Panc1 (cell line): Measurements from ENCODE around the gene PARVB. TPM values are rescaled to one million over a fixed set of nuclear protein-coding genes. Genes with fewer than 3 reads are reported as not detected.

Experiments used
- ATAC-seq: fragments of 200-7000 bp; cut with Tn5 transposase; 2 replicates; pipeline ENCODE4 v1.9.1; 2020; ENCODE audit warnings: mild to moderate bottlenecking, moderate library complexity
- BruUV-seq: library from RNA; stranded (reverse); fragments of 400-500 nt; replicated peaks from 2 replicates; lab custom pipeline; 2021; lab: Mats Ljungman, UMichigan
- CTCF ChIA-PET: fragments of 300-600 bp; sonication (Branson Sonifier 250); formaldehyde crosslinking; loops from one replicate; lab custom pipeline; 2022; ENCODE audit warnings: antibody characterized with exemption; lab: Charles Lee
- POLR2A ChIA-PET: fragments of 300-600 bp; sonication (Branson Sonifier 250); formaldehyde crosslinking; loops from one replicate; lab custom pipeline; 2022; ENCODE audit warnings: antibody characterized with exemption; lab: Charles Lee
- DNase-seq: peaks from one replicate; pipeline ENCODE4 v3.0.0-alpha.2; 2010; ENCODE audit warnings: low read depth, low spot score
- H3K27ac ChIP-seq: 2 replicates; pipeline ENCODE4 v1.5.1; 2011; ENCODE audit warnings: mild to moderate bottlenecking, low read length, inconsistent platforms
- H3K27me3 ChIP-seq: fragments of 200-500 bp; sonication (Bioruptor generic); 2 replicates; pipeline ENCODE4 v1.6.0; 2014; ENCODE audit warnings: low read length, inconsistent platforms; ENCODE audit not compliant: control insufficient read depth, insufficient read depth
- H3K36me3 ChIP-seq: fragments of 200-500 bp; sonication (Bioruptor generic); 2 replicates; pipeline ENCODE4 v1.5.1; 2014; ENCODE audit warnings: inconsistent platforms, mild to moderate bottlenecking, low read length, moderate library complexity; ENCODE audit not compliant: control insufficient read depth, insufficient read depth
- H3K4me1 ChIP-seq: 2 replicates; pipeline ENCODE4 v1.5.1; 2011; ENCODE audit warnings: inconsistent platforms, mild to moderate bottlenecking, low read length, moderate library complexity; ENCODE audit not compliant: control insufficient read depth, insufficient read depth
- H3K4me3 ChIP-seq, 2 experiments: 2 replicates each; pipeline ENCODE4 v1.5.1; 2011 to 2012; ENCODE audit warnings: low read depth in 2 of 2, low read length in 2 of 2, mild to moderate bottlenecking in 2 of 2, inconsistent platforms in 1 of 2, moderate library complexity in 1 of 2
- H3K9me3 ChIP-seq: fragments of 200-500 bp; sonication (Bioruptor generic); 2 replicates; pipeline ENCODE4 v1.5.1; 2014; ENCODE audit warnings: low read depth, mild to moderate bottlenecking, inconsistent platforms, low read length, moderate library complexity; ENCODE audit not compliant: control insufficient read depth, insufficient read depth
- CTCF ChIP-seq: fragments of 450-650 bp; IDR thresholded peaks from 2 replicates; pipeline ENCODE4 v1.5.1; 2017; ENCODE audit warnings: mild to moderate bottlenecking
- POLR2AphosphoS5 ChIP-seq: IDR thresholded peaks from 2 replicates; pipeline ENCODE4 v1.6.1; 2012; ENCODE audit warnings: mild to moderate bottlenecking, low read depth, low read length, moderate library complexity
- REST ChIP-seq, 2 experiments: IDR thresholded peaks; 2 replicates each; pipeline ENCODE4 v1.6.1; 2011 to 2012; ENCODE audit warnings: low read depth in 2 of 2, control low read depth in 1 of 2, low read length in 1 of 2, mild to moderate bottlenecking in 1 of 2, moderate library complexity in 1 of 2; ENCODE audit not compliant: insufficient read depth in 1 of 2
- SIN3A ChIP-seq: IDR thresholded peaks from 2 replicates; pipeline ENCODE4 v1.6.1; 2012; ENCODE audit warnings: low read depth, mild to moderate bottlenecking, low read length, moderate library complexity, borderline replicate concordance; ENCODE audit not compliant: insufficient read depth
- TCF7L2 ChIP-seq: IDR thresholded peaks from 2 replicates; pipeline ENCODE4 v1.6.1; 2011; ENCODE audit warnings: mild to moderate bottlenecking, low read depth, low read length, inconsistent platforms
- in situ Hi-C: cut with HindIII; loops from 2 replicates; pipeline ENCODE4 v1.10.0; 2016; ENCODE audit warnings: low sequenced_read_pairs, low pct_unique_long_range_greater_than_20kb
- intact Hi-C: fragments of 100-400 bp; cut with micrococcal nuclease; formaldehyde crosslinking; loops from one replicate; pipeline ENCODE4 v1.10.0; 2022; ENCODE audit not compliant: unreplicated experiment
- total RNA-seq: library from RNA; stranded (reverse); gene quantifications from one replicate; pipeline ENCODE4 v1.2.1, GENCODE V29; 2021; ENCODE audit not compliant: unreplicated experiment

PARVB gene
- total RNA-seq, 1 experiment from 2014 or later = 28.1 TPM

- in situ Hi-C loops (no loop called here), intact Hi-C loops (no loop called here)
- TF ChIP-seq REST (IDR thresholded peaks at IDR 0.05; ENCODE audit: insufficient read depth in 1 of 2, low read depth in 2 of 2, low read length in 1 of 2) = no peak
- TF ChIP-seq SIN3A = no peak
- no peak overlapping the region for H3K4me3 ChIP-seq
- H3K36me3 ChIP-seq = no peaks in the 10 kb centered on the region
- H3K9me3 ChIP-seq = no peaks in the 10 kb centered on the region
- ChIA-PET CTCF (no interaction called here), POLR2A (no interaction called here)
- ATAC-seq (no peak), DNase-seq (no peak)
- H3K4me1 ChIP-seq = no peaks in the 10 kb centered on the region
- no peaks in the 10 kb centered on the region for H3K27me3 ChIP-seq
- no peak overlapping the region for H3K27ac ChIP-seq
- no TSS peak for BruUV-seq
These were observed 122.2 kb downstream of the PARVB start for GRCh38 chr22:44146088-44146861.

GRCh38 chr22:44147008-44147645, 123.0 kb downstream of the PARVB start:
- BruUV-seq = no TSS peak
- ChIA-PET CTCF (no interaction called here), POLR2A (no interaction called here)
- intact Hi-C loops = no loop called here
- TF ChIP-seq POLR2AphosphoS5 (no peak), SIN3A (no peak), REST (IDR thresholded peaks at IDR 0.05; ENCODE audit: insufficient read depth in 1 of 2, low read depth in 2 of 2, low read length in 1 of 2) (no peak), CTCF (no peak), TCF7L2 (no peak)
- H3K9me3 ChIP-seq = no peaks in the 10 kb centered on the region
- H3K27ac ChIP-seq = no peak overlapping the region
- H3K27me3 ChIP-seq = no peaks in the 10 kb centered on the region
- no peak overlapping the region for H3K4me3 ChIP-seq
- no peak for DNase-seq
- no peaks in the 10 kb centered on the region for H3K4me1 ChIP-seq
- ATAC-seq = no peak
- in situ Hi-C loops = no loop called here
- H3K36me3 ChIP-seq = no peaks in the 10 kb centered on the region
